GM18519 (cell line): ENCODE data around the gene ADAM10.
"Not testable (repeated sequence)": the region's sequence is repeated elsewhere in the genome, so short reads cannot be mapped to it uniquely, and the experiment has no call there.

Source experiments
- ATAC-seq: cut with Tn5 transposase; IDR thresholded peaks from one replicate; pipeline ENCODE4 v1.9.1; 2021; ENCODE audit warnings: mild to moderate bottlenecking, moderate library complexity; ENCODE audit not compliant: unreplicated experiment, low FRiP score

The ADAM10 gene

DNA sequence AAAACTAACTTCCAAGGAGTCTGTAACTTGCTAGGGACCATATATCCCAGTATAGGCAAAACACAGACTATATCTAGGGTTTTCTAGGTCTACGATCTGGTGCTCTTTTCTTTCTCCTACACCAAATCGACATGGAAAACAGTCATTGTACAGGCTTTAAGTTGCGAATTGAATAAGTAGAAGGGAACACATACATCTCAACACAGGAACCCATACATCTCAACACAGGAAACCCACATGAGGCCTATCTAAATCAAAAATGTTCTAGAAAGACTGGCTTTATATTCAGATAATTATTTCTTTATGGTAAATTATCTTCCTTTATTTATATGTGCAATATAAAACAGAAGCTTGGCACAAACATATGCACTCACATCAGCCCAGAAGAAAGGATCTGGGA is 126.6 kb downstream of the ADAM10 start:
- no peak for ATAC-seq

- ATAC-seq: not testable (repeated sequence)
Observed at GRCh38 chr15:58620268-58620667, 129.2 kb downstream of the ADAM10 start.

DNA sequence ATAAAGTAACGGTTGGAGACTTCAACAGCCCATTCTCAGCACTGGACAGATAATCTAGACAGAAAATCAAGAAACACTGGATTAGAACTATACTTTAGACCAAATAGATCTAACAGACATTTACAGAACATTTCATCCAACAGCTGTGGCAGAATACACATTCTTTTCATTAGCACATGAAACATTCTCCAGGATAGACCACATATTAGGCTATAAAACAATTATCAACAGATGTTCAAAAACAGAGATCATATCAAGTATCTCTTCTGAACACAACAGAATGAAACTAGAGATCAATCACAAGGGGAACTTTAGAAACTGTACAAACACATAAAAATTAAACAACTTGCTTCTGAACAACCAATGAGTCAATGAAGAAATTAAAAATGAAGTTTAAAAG is 133.3 kb downstream of the ADAM10 start:
- no peak for ATAC-seq

- ATAC-seq: no peak
Observed at GRCh38 chr15:58611731-58612676, 137.5 kb downstream of the ADAM10 start.

DNA sequence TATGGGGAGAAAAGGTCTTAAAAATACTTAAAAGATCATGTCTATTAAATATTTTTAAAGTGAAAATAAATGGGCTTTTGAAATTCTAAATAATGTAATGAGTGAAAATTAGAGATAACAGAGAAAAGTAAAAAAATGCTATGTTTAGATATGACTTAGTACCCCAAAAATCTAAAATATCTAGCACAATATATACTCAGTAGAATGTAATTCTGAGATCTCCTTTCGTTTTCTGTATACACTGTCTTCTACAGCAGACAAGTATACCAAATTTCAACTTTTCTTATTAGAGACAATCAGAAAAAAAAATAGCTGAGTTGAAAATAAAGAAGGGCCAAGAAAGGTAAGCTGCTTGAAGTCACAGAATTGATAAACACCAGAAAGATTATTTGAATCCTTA is 140.8 kb downstream of the ADAM10 start:
- ATAC-seq: no peak

GRCh38 chr15:58608129-58608590 is 141.3 kb downstream of the ADAM10 start:
- no peak for ATAC-seq

DNA sequence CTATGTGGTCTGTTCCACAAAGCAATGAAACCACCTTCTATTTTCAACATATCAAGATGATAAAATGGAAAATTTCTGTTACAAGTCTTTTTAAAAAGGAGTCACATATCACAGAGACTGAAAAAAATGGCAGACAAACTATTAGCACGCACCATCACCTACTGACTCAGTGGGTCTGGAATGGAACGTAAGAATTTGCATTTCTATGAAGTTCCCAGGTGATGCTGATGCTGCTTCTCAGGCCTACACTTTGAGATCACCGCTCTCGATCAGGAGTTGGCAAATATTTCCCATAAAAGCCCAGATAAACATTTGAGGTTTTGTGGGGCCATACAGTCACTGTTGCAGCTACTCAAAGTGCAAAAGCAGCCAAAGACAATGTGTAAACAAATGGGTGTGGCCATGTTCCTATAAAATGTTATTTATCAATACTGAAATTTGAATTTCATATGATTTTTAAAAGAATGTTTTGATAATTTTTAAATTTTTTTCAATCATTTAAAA is 142.9 kb downstream of the ADAM10 start:
- no peak for ATAC-seq

DNA sequence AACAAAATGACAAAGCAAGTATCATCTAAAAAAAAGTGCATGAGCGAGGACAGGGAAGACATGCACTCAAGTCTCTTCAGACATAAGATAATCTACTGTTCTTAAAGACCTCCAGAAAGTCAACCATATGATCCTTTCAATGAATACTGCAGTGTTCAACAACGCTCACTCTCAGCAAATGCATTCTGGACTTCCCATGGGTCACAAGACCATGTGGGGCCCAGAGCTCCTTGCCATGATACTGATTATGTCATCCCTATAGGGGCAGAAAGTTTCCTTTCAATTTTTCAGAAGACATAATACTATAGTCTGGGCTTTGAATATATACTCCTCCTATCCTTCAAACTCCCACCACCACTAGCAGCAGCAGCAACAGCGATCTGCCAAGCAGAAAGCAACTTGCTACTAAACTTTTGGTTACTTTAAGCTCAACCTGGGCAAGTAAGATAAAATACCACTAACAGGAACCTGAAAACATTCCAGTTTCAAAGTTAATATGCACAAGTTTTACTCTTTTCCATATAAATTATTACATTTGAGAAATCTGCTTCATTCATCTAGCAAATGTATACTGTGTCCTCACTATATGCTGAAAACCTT is 143.5 kb downstream of the ADAM10 start:
- ATAC-seq: no peak

- no peak for ATAC-seq
Observed at GRCh38 chr15:58604455-58604923, 145.0 kb downstream of the ADAM10 start.

- not testable (repeated sequence) for ATAC-seq
Observed at GRCh38 chr15:58603927-58604326, 145.6 kb downstream of the ADAM10 start.

GRCh38 chr15:58602823-58603222 is 146.7 kb downstream of the ADAM10 start:
- no peak for ATAC-seq

- ATAC-seq: no peak
Observed at GRCh38 chr15:58598829-58599210, 150.7 kb downstream of the ADAM10 start.

GRCh38 chr15:58597943-58598828 is 151.3 kb downstream of the ADAM10 start:
- ATAC-seq: no peak

GRCh38 chr15:58595516-58596263 is 153.8 kb downstream of the ADAM10 start:
- ATAC-seq: no peak

GRCh38 chr15:58594898-58595297 is 154.6 kb downstream of the ADAM10 start:
- no peak for ATAC-seq

GRCh38 chr15:58593870-58594269 is 155.6 kb downstream of the ADAM10 start:
- ATAC-seq: no peak

GRCh38 chr15:58590926-58591325 is 158.6 kb downstream of the ADAM10 start:
- ATAC-seq: no peak

DNA sequence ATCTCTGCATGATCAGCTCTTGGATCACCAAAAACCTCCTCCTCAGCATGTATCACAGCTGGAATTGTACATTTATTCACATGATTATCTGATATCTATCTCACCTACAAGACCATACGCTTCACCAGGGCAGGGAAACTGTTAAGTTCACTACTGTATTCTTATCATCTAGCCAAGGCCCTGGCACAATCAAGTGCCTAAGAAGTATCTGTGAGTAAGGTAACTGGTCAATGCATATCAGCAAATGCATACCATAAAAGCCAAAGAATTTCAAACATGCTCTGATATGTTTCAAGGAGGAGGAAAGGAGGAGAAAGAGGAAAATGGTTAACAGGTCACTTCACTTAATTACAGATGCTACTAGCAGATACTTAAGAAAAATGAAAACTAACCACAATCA is 159.3 kb downstream of the ADAM10 start:
- no peak for ATAC-seq

GRCh38 chr15:58589047-58589446 is 160.5 kb downstream of the ADAM10 start:
- no peak for ATAC-seq

DNA sequence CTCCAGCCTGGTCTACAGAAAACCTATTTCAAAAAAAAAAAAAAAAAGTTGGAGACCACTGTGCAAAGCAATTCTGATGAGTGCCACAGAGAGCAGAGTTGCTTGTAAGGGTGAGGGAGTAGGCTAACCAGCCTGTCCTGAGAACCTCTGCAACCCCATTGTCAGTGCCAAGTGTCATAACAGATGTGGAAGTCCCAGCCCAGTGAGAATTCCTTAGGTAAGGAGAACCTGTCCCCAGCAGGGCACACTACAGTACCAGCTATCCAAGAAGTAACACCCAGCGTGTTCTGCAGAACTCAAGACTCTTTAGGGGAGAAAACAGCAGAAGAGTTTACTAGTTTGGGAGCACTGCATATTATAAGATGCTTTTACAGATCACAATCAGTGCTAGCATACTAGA is 161.4 kb downstream of the ADAM10 start:
- ATAC-seq: no peak
